ENCODE measurements around the gene MTREX. TPM values are rescaled to one million over a fixed set of nuclear protein-coding genes. Genes with fewer than 3 reads are reported as not detected.

The MTREX gene
- polyA plus RNA-seq, 1 experiment: 11.7 TPM

- no peak for TF ChIP-seq CTCF (IDR thresholded peaks at IDR 0.05; ENCODE audit: insufficient read depth, low read depth, low read length)
- ChIA-PET CTCF (no interaction called here), POLR2A (no interaction called here)
- H3K27me3 ChIP-seq (ENCODE audit: control insufficient read depth, insufficient read depth, low read length): no peaks in the 10 kb centered on the region
- DNase-seq (ENCODE audit: low read depth): no peak
- no peak overlapping the region for H3K4me3 ChIP-seq (ENCODE audit: low read depth, low read length)
- H3K36me3 ChIP-seq (ENCODE audit: control insufficient read depth, insufficient read depth, low read length): peaks cover 4% of the 10 kb centered on the region
Measured at GRCh38 chr5:55289808-55290207, 18.0 kb upstream of the MTREX start.

- no peak for DNase-seq (ENCODE audit: low read depth)
- peaks cover 6% of the 10 kb centered on the region for H3K36me3 ChIP-seq (ENCODE audit: control insufficient read depth, insufficient read depth, low read length)
- no peak for TF ChIP-seq CTCF (IDR thresholded peaks at IDR 0.05; ENCODE audit: insufficient read depth, low read depth, low read length)
- ChIA-PET CTCF (no interaction called here), POLR2A (no interaction called here)
- no peak overlapping the region for H3K4me3 ChIP-seq (ENCODE audit: low read depth, low read length)
- no peaks in the 10 kb centered on the region for H3K27me3 ChIP-seq (ENCODE audit: control insufficient read depth, insufficient read depth, low read length)
Measured at GRCh38 chr5:55290991-55291390, 16.8 kb upstream of the MTREX start.

GRCh38 chr5:55294935-55295334, 12.9 kb upstream of the MTREX start:
- no peak for DNase-seq (ENCODE audit: low read depth)
- Histone ChIP-seq H3K27me3 (ENCODE audit: control insufficient read depth, insufficient read depth, low read length) (no peaks in the 10 kb centered on the region), H3K4me3 (ENCODE audit: low read depth, low read length) (no peak overlapping the region), H3K36me3 (ENCODE audit: control insufficient read depth, insufficient read depth, low read length) (peaks cover 3% of the 10 kb centered on the region)
- ChIA-PET CTCF (no interaction called here), POLR2A (no interaction called here)
- no peak for TF ChIP-seq CTCF (IDR thresholded peaks at IDR 0.05; ENCODE audit: insufficient read depth, low read depth, low read length)

GRCh38 chr5:55300890-55301289, 6.9 kb upstream of the MTREX start:
- no peak for DNase-seq (ENCODE audit: low read depth)
- Histone ChIP-seq H3K27me3 (ENCODE audit: control insufficient read depth, insufficient read depth, low read length) (no peaks in the 10 kb centered on the region), H3K4me3 (ENCODE audit: low read depth, low read length) (no peak overlapping the region), H3K36me3 (ENCODE audit: control insufficient read depth, insufficient read depth, low read length) (no peaks in the 10 kb centered on the region; the same call in 1 of the 2 replicates)
- TF ChIP-seq CTCF (IDR thresholded peaks at IDR 0.05; ENCODE audit: insufficient read depth, low read depth, low read length): no peak
- POLR2A ChIA-PET: no interaction called here
- CTCF ChIA-PET: interaction anchor here (0.6 kb wide), 1 partner anchor 194 kb away, joined by 3 read pairs; no protein-coding TSS in a partner anchor

- POLR2A ChIA-PET: no interaction called here
- no peaks in the 10 kb centered on the region for H3K27me3 ChIP-seq (ENCODE audit: control insufficient read depth, insufficient read depth, low read length)
- peak; percentile 65 for DNase-seq (ENCODE audit: low read depth)
- no peak overlapping the region for H3K4me3 ChIP-seq (ENCODE audit: low read depth, low read length)
- no peak for TF ChIP-seq CTCF (IDR thresholded peaks at IDR 0.05; ENCODE audit: insufficient read depth, low read depth, low read length)
- CTCF ChIA-PET: no interaction called here
- H3K36me3 ChIP-seq (ENCODE audit: control insufficient read depth, insufficient read depth, low read length): no peaks in the 10 kb centered on the region; the same call in 1 of the 2 replicates
Measured at GRCh38 chr5:55303238-55303690, 4.5 kb upstream of the MTREX start.

All from BJ (cell line).